Fibroblast of the conjunctiva (primary cell): ENCODE results near the gene TEX13B.
"Not testable (repeated sequence)": the region's sequence is repeated elsewhere in the genome, so short reads cannot be mapped to it uniquely, and the experiment has no call there.

Source experiments
- DNase-seq: peaks from one replicate; pipeline ENCODE4 v3.0.0-alpha.2; 2010; ENCODE audit warnings: low read depth

The TEX13B gene, protein sequence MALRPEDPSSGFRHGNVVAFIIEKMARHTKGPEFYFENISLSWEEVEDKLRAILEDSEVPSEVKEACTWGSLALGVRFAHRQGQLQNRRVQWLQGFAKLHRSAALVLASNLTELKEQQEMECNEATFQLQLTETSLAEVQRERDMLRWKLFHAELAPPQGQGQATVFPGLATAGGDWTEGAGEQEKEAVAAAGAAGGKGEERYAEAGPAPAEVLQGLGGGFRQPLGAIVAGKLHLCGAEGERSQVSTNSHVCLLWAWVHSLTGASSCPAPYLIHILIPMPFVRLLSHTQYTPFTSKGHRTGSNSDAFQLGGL

DNA sequence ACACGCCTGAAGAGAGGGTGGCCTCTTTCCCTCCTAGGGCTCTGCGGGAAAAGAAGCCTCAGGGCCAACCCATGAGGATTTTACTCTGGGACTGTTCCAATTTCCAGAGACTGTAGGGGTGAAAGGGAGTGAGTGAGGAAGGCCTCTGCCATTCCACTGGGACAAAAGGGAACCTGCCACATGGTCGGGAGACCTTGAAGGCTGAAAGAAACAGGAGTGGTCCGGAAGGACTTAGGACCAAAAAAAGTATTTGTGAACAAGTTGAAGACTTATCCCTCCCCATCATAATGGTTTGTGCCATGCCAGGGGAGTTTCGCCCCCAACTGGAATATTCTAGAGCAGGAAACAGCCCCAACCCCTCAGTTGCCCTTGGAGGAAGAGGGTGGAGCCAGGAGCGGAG lies at the start of gene TEX13B:
Gene TEX13B (minus strand): TSS at position 15 of the 400 bp plus-strand sequence. CDS start 243 bp downstream, outside the sequence.
- DNase-seq, result no peak

DNA sequence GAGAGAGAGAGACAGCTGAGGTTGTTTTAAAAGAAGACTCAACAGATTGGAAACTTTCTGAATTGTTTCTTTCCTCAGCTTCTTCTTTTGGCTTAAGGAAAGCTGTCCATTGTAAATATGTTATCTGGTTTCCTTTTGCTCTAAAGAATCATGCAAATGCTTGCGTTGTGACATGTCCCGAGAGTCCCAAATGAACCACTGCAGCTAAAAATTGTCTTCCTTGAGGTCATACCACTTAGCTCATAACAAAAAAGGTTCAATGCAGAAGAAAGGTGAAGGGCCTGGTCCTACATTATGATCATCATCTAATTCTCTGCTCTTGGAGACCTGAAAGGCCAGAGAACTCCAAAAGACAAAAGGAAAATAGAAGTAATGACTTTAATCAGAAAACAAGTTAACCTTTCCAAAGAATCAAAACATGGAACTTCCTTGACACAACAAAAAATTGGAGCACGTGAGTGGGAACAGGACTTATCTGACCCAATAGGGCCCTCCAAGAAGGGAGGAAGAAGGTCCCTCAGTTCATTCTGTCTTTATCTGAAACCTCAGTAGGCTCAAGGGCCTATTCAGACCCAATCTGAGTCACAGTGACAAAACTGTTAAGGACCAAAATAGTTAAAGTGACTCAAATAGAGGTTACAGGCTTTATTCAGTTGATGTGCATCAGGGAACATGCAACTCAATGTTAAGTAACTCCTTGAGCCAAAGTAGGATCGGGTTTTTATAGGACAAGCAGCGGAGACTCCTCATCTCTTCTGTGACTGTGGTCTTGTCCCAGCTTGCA lies 48.0 kb upstream of the TEX13B start:
- no peak for DNase-seq

DNA sequence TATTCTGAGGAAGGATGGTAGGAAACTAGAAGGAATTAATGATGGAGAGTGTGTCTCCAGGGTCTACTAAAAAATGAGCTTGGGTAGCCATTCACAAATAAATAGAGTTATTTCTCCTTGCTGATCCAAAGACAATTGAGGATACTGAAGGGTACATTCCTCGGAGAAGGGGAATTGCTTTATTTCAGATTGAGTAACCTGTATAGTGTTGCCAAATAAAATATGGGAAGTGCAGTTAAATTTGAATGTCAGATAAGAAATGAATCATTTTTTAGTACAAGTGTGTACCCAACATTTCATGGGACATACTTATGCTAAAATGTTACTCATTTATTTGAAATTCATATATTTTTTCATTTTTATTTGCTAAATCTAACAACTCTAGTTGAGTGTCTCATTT lies 46.7 kb upstream of the TEX13B start:
- DNase-seq, result no peak

DNA sequence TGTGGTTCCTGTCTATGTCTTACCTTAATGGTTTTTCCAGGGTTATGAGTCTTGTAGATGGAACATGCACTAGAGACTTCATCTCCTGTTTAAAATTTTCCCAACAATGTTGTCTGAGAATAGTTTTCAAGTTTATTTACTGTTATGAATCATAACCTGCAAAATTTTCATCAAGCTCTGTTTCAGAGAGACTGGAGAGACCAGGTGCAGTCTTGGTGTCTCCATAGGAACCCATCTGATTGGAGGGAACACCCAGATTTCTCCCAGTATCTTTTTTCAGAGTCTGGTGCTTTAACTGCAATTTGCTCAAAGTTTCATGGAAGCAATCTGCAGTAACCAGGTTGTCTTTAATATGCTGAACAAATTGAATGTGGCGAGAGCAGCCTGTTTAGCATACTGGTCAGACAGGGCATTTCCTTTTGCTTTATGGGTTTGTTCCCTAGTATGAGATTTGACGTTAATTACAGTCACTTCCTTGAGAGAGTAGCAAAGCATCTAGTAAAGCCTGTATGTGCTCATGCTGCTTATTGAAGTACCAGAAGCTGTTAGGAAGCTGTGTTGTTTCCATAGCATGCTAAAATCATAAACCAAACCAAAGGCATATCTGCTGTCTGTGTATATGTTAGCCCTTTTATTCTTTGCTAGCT lies 43.9 kb upstream of the TEX13B start:
- DNase-seq, result no peak

DNA sequence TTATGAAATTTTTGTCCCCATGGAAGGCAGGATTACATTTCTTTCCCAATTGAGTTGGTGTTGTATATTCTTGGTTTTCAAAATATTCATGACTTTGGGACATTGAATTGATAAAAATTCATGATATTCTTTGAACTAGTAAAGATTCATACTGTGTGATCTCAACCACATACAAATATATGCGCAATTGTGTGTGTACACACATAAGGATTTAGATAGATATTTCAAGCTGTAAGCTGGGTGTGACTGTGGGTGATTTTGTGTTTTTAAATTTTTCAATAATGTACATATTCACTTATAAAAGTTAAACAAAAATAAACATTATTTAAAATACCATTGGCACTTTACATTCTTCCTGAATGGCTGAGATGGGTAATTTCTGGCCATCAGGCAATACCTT lies 43.2 kb upstream of the TEX13B start:
- DNase-seq, result no peak

DNA sequence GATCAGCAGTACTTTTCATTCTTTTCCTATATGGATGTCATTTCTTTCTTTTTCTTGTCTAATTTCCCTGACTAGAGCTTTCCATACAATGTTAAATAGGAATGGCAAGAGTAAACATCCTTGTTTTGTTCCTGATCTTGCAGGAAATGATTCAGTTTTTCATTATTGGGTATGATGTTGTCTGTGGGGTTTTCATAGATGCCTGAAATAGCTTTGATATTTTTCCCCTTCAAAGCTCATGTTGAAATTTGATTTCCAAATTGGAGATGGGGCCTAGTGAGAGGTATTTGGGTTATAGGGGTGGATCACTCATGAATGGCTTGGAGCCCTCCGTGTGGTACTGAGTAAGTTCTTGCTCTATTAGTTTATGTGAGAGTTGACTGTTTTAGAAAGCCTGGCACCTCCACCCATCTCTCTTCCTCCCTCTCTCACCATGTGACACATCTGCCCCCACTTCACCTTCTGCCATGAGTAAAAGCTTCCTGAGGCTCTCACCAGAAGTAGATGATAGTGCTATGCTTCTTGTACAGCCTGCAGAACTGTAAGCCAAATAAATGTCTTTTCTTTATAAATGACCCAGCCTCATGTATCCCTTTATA lies 40.4 kb upstream of the TEX13B start:
- DNase-seq, result no peak

DNA sequence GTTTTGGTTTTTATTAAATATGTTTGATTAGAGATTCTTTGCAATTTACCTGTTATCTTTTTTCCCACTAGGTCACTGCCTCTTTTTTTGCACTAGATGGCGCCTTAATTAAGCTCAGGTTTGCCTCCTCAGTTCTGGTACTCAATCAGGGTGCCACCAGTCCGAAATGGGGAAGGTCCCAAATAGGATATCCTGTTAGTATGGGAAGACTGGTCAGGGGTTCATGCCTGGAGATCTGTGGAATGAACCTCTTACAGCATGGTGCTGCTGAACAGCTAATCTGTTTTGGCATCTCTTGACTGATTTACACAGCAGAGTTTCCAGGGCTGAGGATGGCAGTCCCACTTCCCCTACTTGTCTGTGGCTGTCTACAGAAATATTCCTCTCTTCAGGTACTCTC lies 38.5 kb upstream of the TEX13B start:
- DNase-seq, result no peak

DNA sequence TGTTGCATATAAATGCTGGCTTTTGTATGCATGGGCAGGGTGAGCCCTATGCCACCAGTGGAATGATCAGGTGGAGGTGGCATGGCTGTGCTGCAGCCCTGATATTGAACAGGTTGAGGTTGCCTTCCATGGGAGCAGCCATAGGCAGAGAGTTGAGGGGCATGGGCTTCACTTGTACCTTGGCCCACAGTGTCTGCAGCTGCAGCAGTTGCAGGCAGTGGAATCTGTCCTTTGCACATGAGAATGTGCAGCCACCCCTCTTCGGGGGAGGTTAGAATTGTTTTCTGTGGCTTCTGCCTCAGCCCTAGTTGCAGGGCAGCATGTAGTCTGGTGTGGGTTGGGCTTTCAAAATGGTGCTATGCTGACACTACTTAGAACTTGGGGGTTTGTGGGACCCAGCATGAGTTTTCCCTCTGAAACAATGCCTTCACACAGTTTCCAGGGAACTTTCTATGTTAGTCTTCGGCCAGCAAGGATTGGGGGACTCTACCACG lies 37.3 kb upstream of the TEX13B start:
- no peak for DNase-seq

DNA sequence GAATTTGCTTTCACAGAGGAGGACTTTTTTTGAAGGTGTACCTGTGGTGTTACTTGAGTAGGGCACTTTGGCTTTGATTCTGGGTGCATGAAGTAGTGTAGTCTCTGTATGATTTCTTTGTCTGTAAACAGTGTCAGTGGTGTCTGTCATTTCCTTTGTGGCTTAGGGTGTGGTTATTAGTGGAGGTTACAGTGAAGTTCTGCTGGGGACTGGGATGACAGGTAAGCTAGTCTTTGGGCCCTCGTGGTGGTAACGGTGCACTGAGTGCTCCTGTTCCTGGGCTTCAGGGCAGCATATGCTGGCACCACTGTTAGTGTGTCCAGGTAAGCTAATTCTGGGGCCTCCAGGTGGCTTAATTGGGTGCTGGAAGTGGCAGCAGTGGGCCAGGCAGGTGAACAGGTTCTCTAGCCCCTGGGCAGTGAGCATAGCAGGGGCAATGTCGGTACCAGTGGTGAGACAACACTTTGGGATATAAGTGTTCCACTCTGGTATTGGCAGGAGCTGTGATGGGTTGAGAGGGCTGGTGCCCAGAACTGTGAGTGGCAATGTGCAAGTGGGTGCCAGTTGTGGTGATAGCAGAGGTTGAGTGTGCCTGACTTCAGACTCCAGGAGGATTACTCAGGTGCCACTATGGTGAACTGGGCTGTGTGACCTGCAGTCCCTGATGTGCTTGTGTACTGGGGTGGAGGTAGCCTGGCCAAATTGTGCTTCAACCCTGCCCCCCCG lies 36.6 kb upstream of the TEX13B start:
- DNase-seq, result no peak

DNA sequence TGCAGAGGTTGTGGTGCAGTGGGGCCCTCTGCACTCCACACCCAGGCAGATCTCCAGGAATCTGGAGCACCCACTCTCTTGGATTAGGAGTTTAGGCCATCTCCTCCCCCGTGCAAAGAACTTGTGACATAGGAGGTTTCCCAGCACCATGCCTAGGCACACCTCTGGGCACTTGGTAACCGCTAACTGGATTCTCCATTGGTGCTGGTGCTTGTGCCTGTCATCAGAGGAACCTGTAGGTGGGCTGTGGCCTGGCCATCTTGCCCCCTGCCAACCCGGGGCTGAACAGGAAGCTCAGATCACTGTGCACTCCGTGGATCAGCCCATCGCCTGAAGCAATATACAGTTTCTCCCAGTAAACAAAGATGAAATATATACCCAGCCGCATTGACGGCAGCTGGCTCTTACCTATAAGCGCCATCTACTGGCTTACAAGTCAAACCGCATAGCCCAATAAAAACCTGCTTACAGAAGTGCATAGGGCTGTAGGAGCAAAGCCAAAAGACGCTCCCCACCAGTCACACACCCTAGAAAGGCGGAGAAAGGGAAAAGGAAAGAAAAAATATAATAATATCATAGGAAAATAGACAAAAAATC lies 19.1 kb upstream of the TEX13B start:
- DNase-seq, result peak; percentile 28

DNA sequence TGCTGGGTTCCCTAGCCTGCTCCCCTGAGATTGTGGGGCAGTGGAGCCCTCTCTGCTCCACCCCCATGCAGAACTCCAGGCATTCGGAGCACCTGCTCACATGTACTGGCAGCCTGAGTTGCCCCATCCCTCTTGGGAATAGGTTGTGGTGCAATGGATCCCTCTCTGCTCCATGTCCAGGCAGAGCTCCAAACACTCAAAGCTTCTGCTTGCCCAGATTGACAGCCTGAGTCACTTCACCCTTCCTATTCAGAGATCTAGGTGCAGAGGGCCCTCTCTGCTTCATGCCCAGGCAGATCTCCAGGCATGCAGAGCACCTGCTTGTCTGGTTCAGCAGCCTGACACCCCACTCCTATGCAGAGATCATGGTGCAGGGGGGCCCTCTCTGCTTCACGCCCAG lies 18.6 kb upstream of the TEX13B start:
- DNase-seq, result no peak

DNA sequence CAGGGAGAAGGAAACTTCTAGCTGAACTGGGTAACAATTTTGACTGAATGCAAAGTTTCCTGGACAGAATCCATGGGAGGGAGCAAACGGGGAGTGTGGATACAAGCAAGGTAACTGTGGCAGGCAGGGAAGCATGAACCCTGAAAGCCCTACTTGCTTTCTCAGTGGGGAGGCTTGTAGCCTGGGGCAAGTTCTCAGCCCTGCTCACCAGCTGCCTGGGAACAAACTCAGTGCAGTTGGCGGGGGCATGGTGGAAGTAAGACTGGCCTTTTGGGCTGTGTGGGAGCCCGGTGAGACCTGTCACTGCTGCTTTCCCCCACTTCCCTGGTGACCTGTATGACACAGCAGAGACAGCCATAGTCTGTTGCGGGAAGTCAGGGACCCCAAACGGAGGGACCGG lies 14.0 kb upstream of the TEX13B start:
- no peak for DNase-seq

DNA sequence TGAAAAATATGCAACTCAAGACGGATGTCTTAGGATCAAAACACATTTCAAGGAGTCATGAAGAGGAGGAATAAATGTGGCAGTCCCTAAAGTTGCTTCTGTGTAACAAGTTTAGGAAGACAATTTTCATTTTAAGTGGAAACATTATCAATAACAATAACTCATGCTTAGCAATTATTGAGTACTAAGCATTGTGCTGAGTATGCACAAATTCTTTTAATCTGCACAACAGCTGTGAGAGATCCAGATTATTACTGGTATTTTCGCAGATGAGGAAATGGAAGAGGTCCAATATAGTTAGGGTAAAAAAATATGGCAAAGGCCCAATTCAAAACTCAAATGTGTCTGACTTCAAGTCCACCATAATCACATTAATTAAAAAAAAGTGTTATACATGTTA lies 2.9 kb upstream of the TEX13B start:
- DNase-seq, result no peak

DNA sequence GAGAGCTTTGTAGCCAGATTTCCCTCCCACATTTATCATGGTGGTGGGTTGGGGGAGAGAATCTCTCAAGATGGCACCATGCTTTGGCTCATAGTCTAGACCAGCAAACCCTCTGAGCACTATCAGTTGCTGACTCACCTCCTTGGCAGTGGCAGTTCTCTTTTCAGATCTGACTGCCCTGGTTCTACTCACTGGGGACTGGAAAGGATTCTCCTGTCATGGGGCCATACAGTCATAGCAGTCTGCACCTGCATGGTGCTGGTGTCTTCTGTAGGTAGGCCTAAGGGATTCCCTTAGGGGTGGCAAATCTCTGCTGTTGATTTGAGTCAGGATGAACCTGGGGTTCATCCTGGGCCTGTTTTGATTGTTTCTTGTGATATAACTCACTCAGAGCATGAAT lies 2.6 kb downstream of the TEX13B start:
- DNase-seq, result no peak

DNA sequence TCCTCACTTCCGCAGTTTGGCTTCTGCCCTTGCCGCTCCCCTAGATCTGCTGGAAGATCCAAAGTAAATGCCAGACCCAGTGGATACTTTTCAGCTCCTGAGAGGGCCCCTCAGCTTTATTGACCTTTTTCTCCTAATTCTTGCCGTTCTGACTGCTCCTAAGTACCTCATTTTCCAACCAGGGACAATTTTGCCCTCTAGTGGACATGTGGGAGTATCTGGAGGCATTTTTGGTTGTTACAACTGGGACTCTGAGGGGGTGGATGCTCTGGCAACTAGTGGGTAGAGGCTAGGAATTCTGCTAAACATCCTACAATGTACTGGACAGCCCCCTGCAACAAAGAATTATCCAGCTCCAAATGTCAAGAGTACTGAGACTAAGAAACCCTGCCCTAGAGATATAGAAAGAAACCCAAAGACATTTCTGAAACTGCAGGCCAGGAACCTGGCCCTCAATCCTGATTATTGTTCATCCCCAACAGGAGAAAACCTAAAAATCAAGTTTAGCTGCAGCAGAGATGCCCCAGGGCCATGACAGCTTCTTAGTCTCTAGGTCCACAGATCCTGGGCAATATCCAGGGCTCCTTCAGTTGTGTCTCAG lies 3.4 kb downstream of the TEX13B start:
- DNase-seq, result peak; percentile 8

DNA sequence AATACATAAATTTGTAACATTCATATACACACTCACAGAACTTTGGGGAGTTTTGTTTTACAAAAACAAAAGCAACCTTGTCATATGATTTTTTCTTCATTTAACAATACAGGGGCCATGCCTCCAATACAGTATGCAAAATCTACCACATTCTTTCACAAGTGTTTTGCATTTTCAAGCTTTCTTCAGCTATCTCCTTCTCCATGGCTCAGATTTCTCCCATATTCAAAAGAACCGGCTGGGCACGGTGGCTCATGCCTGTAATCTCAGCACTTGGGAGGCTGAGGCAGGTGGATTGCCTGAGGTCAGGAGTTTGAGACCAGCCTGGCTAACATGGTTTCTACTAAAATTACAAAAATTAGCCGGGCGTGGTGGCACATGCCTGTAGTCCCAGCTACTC lies 4.1 kb downstream of the TEX13B start:
- no peak for DNase-seq

DNA sequence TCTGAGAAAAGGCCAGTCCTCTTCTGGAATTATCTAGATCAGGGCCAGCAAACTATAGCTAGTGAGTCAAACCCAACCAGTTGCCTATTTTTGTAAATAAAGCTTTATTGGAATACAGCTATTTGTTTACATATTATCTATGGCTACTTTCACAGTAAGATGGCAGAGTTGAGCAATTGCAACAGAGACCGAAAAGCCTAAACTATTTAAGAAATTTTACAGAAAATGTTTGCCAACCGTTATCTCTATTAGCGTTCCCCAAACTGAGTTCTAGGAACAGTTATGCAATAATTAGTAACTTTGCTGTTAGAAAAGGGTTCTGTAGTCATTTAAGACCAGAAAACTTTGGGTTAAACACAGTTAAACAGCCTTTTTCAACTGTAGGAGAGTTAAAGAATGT lies 10.5 kb downstream of the TEX13B start:
- no peak for DNase-seq

DNA sequence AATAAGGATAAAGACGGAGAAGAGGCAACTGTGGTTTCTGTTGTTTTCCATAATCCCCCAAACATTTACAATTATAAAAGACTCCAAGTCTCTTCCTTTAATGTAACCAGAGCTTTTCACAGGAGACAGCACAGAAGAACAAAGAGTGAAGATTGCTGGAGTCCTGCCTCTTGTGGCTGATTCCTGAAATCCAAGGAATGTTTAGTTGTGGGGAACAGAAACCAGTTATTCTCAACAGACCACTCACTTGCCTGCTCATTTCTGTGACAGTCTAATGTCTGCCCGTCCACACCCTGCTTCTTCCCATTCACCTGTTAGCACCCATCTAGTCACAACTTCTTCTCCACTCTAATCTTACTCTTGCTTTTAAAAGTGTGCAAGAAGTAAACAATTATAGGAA lies 12.1 kb downstream of the TEX13B start:
- no peak for DNase-seq

DNA sequence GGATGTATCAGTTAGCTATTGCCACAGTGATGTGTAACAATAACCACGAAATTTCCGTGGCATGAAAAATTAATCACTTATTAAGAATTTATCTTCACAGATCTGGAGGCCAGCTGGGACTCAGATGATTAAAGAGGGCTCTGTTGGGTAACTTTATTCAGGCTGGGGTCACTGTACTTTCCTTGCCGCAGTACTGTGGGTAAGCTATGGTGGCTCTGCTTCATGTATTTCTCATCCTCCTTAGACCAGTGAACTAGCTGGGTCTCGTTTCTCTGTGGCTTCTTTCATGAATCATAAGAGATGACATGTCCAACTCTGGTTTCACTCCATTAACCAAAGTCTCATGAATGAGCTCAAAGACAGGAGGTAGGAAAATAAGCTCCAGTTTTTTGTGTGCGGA lies 13.5 kb downstream of the TEX13B start:
- DNase-seq, result no peak

DNA sequence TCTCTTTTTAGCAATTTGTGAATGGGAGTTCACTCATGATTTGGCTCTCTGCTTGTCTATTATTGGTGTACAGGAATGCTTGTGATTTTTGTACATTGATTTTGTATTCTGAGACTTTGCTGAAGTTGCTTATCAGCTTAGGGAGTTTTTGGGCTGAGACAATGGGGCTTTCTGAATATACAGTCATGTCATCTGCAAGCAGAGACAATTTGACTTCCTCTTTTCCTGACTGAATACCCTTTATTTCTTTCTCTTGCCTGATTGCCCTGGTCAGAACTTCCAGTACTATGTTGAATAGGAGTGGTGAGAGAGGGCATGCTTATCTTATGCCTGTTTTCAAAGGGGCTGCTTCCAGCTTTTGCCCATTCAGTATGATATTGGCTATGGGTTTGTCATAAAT lies 26.8 kb downstream of the TEX13B start:
- not testable (repeated sequence) for DNase-seq

DNA sequence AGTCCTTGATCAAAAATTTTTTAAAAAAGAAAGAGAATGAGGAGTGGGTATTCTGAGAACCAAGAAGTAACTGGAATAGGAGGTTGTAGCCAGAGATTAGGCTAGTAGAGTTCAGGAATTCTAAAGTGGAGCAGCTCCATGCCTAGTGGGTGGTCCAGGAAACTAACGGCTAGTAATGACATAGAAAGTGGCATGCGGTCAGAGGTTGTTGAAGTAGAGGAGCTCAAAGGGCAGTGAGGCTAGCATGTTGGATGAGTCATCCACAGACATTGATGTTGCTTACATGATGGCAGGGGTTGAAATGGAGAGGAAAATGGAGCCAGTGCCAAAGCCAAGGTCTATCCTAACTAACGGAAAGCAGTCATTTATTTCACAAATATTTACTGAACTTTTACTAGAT lies 42.1 kb downstream of the TEX13B start:
- DNase-seq, result no peak
